ENCODE results near the gene LTO1.

- TF ChIP-seq CTCF (IDR thresholded peaks at IDR 0.05): no peak
- TF ChIP-seq ZFX (IDR thresholded peaks at IDR 0.05; ENCODE audit: borderline replicate concordance): no peak
These were observed 25.4 kb upstream of the LTO1 start for GRCh38 chr11:69700278-69701140.
